Tibial artery (tissue), 4 donors: ENCODE data around the gene GALNT7.

Experiments
- DNase-seq, 2 donors: peaks; one replicate each; pipeline ENCODE4 v3.0.0-alpha.2; 2019
- H3K27ac ChIP-seq, 2 donors: fragments of 200-600 bp; sonication (generic) in 1 of 2; 1 replicate in 1 of 2; 2 replicates in 1 of 2; pipeline ENCODE4 v1.5.1; 2018 to 2019; ENCODE audit warnings: mild to moderate bottlenecking in 1 of 2
- H3K27me3 ChIP-seq, 2 donors: fragments of 200-600 bp; sonication (generic) in 1 of 2; one replicate each; pipeline versions ENCODE4 v1.5.1 to v1.6.0; 2016 to 2019
- H3K36me3 ChIP-seq, 3 donors: fragments of 200-600 bp; sonication (generic) in 2 of 3; one replicate each; pipeline ENCODE4 v1.5.1; 2016 to 2019; ENCODE audit warnings: mild to moderate bottlenecking in 2 of 3
- H3K4me1 ChIP-seq, 4 donors: fragments of 200-600 bp; sonication (generic) in 2 of 4; 1 replicate in 3 of 4; 2 replicates in 1 of 4; pipeline ENCODE4 v1.5.1; 2016 to 2019
- H3K4me3 ChIP-seq, 2 donors: fragments of 200-600 bp; sonication (generic) in 1 of 2; 1 replicate in 1 of 2; 2 replicates in 1 of 2; pipeline ENCODE4 v1.5.1; 2018 to 2019; ENCODE audit warnings: mild to moderate bottlenecking in 2 of 2
- H3K9me3 ChIP-seq, 3 donors: fragments of 200-600 bp; sonication (generic) in 1 of 3; one replicate each; pipeline ENCODE4 v1.5.1; 2016 to 2019
- CTCF ChIP-seq, 2 experiments: fragments of 200-600 bp in 1 of 2; fragments of 450-650 bp in 1 of 2; IDR thresholded peaks; one replicate each; pipeline ENCODE4 v1.5.1; 2017 to 2019; ENCODE audit warnings: antibody characterized with exemption in 2 of 2, mild to moderate bottlenecking in 1 of 2, moderate library complexity in 1 of 2
- intact Hi-C: fragments of 100-400 bp; cut with DNase I; formaldehyde crosslinking; loops from one replicate; pipeline ENCODE4 v1.15.0; 2023; ENCODE audit warnings: low total_unique reads

The GALNT7 gene

GRCh38 chr4:173365359-173365996, 196.9 kb downstream of the GALNT7 start:
- no peaks in the 10 kb centered on the region for H3K9me3 ChIP-seq
- no peaks in the 10 kb centered on the region for H3K27me3 ChIP-seq
- peaks cover 0 to 33% (median 8%) of the 10 kb centered on the region in 4 donors for H3K4me1 ChIP-seq
- intact Hi-C loops: no loop called here
- peak overlapping the region in 1 of 2 donors; percentile 32 for H3K27ac ChIP-seq
- TF ChIP-seq CTCF (IDR thresholded peaks at IDR 0.05): no peak
- no peak overlapping the region for H3K4me3 ChIP-seq
- DNase-seq: no peak
- no peaks in the 10 kb centered on the region for H3K36me3 ChIP-seq

GRCh38 chr4:173367285-173367684, 198.7 kb downstream of the GALNT7 start:
- H3K36me3 ChIP-seq: no peaks in the 10 kb centered on the region
- H3K27ac ChIP-seq: peak overlapping the region; percentile 25 to 99
- TF ChIP-seq CTCF (IDR thresholded peaks at IDR 0.05): no peak
- DNase-seq: no peak
- H3K9me3 ChIP-seq: no peaks in the 10 kb centered on the region
- H3K4me1 ChIP-seq: peaks cover 0 to 28% (median 8%) of the 10 kb centered on the region in 4 donors
- no peaks in the 10 kb centered on the region for H3K27me3 ChIP-seq
- H3K4me3 ChIP-seq: peak overlapping the region in 1 of 2 donors; percentile 68
- intact Hi-C loops: no loop called here

GRCh38 chr4:173367946-173368345, 199.3 kb downstream of the GALNT7 start:
- H3K4me1 ChIP-seq: peaks cover 0 to 30% (median 8%) of the 10 kb centered on the region in 4 donors
- no peaks in the 10 kb centered on the region for H3K27me3 ChIP-seq
- H3K36me3 ChIP-seq: no peaks in the 10 kb centered on the region
- no peaks in the 10 kb centered on the region for H3K9me3 ChIP-seq
- H3K4me3 ChIP-seq: peak overlapping the region; percentile 21 to 68
- TF ChIP-seq CTCF (IDR thresholded peaks at IDR 0.05): no peak
- intact Hi-C loops: no loop called here
- no peak for DNase-seq
- H3K27ac ChIP-seq: peak overlapping the region; percentile 25 to 99

- TF ChIP-seq CTCF (IDR thresholded peaks at IDR 0.05): no peak
- intact Hi-C loops: loop anchor here (2.0 to 5.0 kb wide), 2 partner anchors 35 to 152 kb away; partner anchors contain the start of gene HMGB2
- H3K27ac ChIP-seq: peak overlapping the region; percentile 91 to 99
- peak; percentile 88 to 94 for DNase-seq
- no peaks in the 10 kb centered on the region for H3K9me3 ChIP-seq
- peaks cover 0 to 52% (median 13%) of the 10 kb centered on the region in 4 donors for H3K4me1 ChIP-seq
- H3K27me3 ChIP-seq: no peaks in the 10 kb centered on the region
- H3K36me3 ChIP-seq: no peaks in the 10 kb centered on the region
- H3K4me3 ChIP-seq: peak overlapping the region; percentile 68 to 94
Observed at GRCh38 chr4:173370130-173370476, 201.5 kb downstream of the GALNT7 start.

GRCh38 chr4:173370477-173371291, 202.1 kb downstream of the GALNT7 start, which contains the start of gene SAP30:
Gene SAP30 (plus strand): TSS chr4:173370954. CDS start chr4:173371183, 229 bp downstream.
- Histone ChIP-seq H3K9me3 (no peaks in the 10 kb centered on the region), H3K36me3 (peaks cover 0 to 2% (median 0%) of the 10 kb centered on the region in 3 donors), H3K27ac (peak within 1 kb of the TSS; percentile 91 to 99), H3K27me3 (no peaks in the 10 kb centered on the region), H3K4me3 (peak within 1 kb of the TSS; percentile 68 to 94), H3K4me1 (peaks cover 0 to 54% (median 18%) of the 10 kb centered on the region in 4 donors)
- TF ChIP-seq CTCF (IDR thresholded peaks at IDR 0.05): no peak
- intact Hi-C loops: loop anchor here (2.0 to 5.0 kb wide), 2 partner anchors 36 to 152 kb away; partner anchors contain the start of gene HMGB2
- peak; percentile 99 to 100 for DNase-seq
